Natural killer cell treated with Interleukin-12 subunit alpha and Interleukin-12 subunit beta and Interleukin-15 and Interleukin-18, amount 100 ng/mL, for 72 hours (primary cell): Measurements from ENCODE around the gene MNX1. TPM values are rescaled to one million over a fixed set of nuclear protein-coding genes. Genes with fewer than 3 reads are reported as not detected.

Source experiments
- ATAC-seq, 2 donors: fragments of 150-1000 bp; cut with Tn5 transposase in 1 of 2; sonication (Bioruptor Pico), chemical (Tn5 transposase) in 1 of 2; 2 replicates each; pipeline ENCODE4 v1.10.0; 2021
- DNase-seq: peaks from one replicate; pipeline ENCODE4 v3.0.0; 2022; ENCODE audit warnings: low spot score
- H3K27ac Mint-ChIP-seq, 2 donors: 1 replicate in 1 of 2; 2 replicates in 1 of 2; pipeline ENCODE4 v1.8.0; 2022; ENCODE audit warnings: mixed read lengths in 2 of 2, mild to moderate bottlenecking in 1 of 2, moderate library complexity in 1 of 2
- H3K27me3 Mint-ChIP-seq, 2 donors: 1 replicate in 1 of 2; 2 replicates in 1 of 2; pipeline ENCODE4 v1.8.0; 2022; ENCODE audit warnings: mixed read lengths in 2 of 2
- H3K36me3 Mint-ChIP-seq: one replicate; pipeline ENCODE4 v1.8.0; 2022; ENCODE audit warnings: mixed read lengths
- H3K4me1 Mint-ChIP-seq, 2 donors: 1 replicate in 1 of 2; 2 replicates in 1 of 2; pipeline ENCODE4 v1.8.0; 2022; ENCODE audit warnings: low read depth in 2 of 2, mixed read lengths in 2 of 2, mild to moderate bottlenecking in 1 of 2
- H3K4me3 Mint-ChIP-seq: one replicate; pipeline ENCODE4 v1.8.0; 2022; ENCODE audit warnings: mixed read lengths
- H3K9me3 Mint-ChIP-seq: 2 replicates; pipeline ENCODE4 v1.8.0; 2022; ENCODE audit warnings: mixed read lengths
- total RNA-seq, 2 donors: library from RNA; stranded (reverse); gene quantifications; one replicate each; pipeline ENCODE4 v1.2.3, GENCODE V29; 2022

The MNX1 gene
- total RNA-seq, 2 donors from 2014 or later, result not detected

DNA sequence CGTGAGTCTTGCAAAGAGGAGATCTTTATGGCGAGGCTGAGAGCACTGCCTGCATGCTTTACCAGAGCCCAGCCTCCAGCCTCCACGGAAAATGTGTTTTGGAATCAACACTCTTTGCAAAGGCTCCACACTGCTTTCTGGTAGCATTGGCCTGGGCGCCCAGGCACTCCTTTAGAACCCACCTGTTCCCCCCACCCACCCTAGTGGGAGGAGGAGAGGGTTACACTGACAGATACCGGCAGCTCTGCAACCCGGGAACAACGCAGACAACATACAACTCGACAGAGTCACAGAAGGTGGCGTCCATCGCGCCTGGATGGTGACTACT is 5.5 kb upstream of the MNX1 start:
- H3K4me3 Mint-ChIP-seq, result no peak overlapping the region
- H3K9me3 Mint-ChIP-seq, result no peaks in the 10 kb centered on the region
- peaks cover 0 to 5% of the 10 kb centered on the region in 2 donors for H3K4me1 Mint-ChIP-seq
- ATAC-seq (no peak), DNase-seq (no peak)
- no peak overlapping the region for H3K27ac Mint-ChIP-seq
- no peaks in the 10 kb centered on the region for H3K36me3 Mint-ChIP-seq
- H3K27me3 Mint-ChIP-seq, result peaks cover 32 to 53% of the 10 kb centered on the region in 2 donors

DNA sequence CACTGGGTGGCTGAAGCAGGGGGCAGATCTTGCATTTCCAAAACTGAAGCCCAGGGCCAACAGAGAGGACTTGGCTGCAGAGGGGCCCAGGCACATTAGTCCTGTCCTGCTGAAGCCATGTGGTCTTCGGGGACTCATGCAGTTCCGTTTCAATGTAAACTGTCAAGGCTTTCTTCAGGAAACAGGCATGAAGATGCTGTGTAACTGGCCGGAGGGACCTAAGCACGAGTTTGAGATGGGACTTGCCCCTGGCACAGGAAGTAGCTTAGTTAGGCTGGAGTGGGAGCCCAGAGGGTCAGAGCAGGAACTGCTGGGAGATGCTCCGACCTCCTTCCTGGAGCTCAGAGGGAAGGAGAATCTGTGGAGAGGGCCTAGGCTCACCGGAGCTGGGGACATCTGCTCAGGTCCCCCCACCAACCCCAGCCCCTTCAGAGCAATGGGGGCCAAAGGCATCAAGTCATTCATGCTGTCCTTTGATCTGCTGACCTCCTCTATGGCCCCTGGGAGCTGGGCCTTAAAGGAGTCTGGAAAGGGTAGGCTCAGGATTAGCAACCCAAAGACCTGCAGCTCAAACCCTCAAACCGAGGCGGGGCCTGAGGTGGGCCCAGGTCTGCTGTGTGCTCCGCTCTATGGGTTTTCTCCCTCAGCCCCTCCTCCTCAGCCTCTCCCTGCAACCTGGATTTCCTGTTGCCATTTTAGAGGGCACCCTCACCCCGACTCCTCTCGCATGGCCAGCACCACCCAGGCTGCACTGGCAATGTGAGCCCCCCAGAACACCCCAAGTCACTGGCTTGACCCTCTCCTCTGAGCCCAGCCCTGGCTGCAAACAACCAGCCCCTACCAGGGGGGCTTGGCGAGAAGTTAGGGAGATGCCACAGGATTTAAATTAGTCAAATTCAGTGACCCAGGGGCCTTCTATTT is 4.4 kb upstream of the MNX1 start:
- no peak for ATAC-seq
- Mint-ChIP-seq H3K27me3 (peaks cover 30 to 46% of the 10 kb centered on the region in 2 donors), H3K36me3 (no peaks in the 10 kb centered on the region), H3K4me3 (no peak overlapping the region), H3K4me1 (peaks cover 0 to 5% of the 10 kb centered on the region in 2 donors), H3K9me3 (no peaks in the 10 kb centered on the region), H3K27ac (no peak overlapping the region)
- no peak for DNase-seq

DNA sequence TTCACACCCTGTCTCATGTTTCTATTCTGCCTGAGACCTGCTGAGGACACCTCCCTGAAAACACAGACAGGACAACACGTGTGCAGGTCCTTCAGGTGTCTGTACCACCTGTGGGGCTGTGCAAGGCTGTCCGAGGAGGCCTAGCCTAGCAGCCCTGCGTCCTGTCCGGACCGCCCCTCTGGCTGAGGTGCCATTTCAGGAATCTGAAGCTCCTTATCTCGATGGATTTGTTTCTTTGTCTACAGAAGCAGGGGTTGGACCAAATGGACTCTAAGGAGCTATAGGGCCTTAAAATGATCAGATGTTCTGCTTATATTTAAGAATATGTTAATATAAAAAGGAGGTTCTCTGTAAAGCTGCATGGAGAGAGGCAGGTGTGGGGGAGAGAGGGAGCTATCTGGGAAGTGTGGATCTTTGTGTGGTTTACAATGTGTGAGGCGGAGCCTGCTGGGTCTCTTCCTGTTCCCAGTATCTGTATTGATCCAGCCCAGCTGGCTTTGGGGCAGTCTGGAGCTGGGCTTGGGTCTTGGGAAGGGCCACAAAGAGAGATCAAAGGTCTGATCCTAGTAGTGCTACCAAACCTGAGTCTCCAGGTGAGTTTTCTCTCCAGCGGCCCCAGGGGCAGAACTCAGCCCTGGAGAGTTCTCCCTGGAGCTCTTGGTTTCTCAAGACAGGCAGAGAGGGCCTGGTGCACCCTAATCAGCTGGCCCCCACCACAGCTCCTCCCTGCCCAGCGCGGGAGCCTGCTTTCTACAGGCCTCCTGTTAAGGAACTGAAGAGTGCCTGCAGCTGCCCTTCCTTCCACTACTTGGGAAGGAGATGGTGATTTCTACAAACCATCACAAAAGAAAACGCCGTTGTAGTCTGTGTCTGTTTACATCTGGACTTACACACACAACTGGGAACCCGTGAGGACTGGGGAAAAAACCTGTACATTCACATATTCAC is 3.4 kb upstream of the MNX1 start:
- Mint-ChIP-seq H3K4me3 (no peak overlapping the region), H3K27ac (no peak overlapping the region), H3K4me1 (peaks cover 0 to 5% of the 10 kb centered on the region in 2 donors), H3K9me3 (no peaks in the 10 kb centered on the region), H3K36me3 (no peaks in the 10 kb centered on the region), H3K27me3 (peaks cover 35 to 41% of the 10 kb centered on the region in 2 donors)
- ATAC-seq (no peak), DNase-seq (no peak)

DNA sequence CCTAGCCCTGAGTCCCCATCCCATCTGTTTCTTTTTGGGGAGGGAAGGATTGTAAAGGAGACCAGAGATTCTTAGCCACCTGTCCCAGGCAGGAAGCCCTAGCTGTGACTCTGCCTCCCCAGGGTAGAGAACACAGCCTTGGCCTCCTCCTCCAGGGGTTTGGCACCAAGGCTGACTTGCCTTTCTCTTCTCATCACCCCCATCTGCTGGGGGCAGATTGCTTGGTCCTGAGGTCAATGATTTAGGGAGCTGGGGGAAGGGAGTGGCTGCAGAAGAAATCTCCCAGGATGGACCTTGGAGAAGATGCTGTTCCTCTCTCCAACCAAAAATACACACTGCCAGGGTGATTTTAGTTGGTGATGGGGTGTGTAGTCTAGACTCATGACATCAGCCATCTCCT is 2.6 kb upstream of the MNX1 start:
- Mint-ChIP-seq H3K36me3 (no peaks in the 10 kb centered on the region), H3K27ac (no peak overlapping the region), H3K27me3 (peaks cover 39 to 44% of the 10 kb centered on the region in 2 donors), H3K4me1 (peaks cover 0 to 5% of the 10 kb centered on the region in 2 donors), H3K9me3 (no peaks in the 10 kb centered on the region), H3K4me3 (no peak overlapping the region)
- DNase-seq, result no peak
- ATAC-seq, result no peak

DNA sequence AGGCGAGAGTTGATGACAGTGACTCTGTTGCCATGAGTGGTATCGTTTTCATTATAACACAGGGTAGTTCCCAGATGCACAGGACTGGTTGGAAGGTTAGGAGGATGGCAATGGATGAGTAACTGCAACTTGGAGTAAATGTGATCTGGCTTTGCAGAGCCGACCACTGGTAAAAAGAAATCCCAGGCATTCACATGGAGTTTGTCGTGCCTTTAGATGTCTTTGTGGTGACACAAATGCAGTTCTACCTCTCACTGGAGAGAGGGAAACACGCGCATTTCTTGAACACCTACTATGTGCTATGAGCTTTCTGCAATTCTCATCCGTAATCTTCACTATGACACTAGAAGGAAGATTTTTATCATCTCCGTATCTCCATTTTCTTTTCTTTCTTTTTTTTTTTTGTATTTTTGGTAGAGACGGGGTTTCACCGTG is 1.7 kb upstream of the MNX1 start:
- DNase-seq, result no peak
- Mint-ChIP-seq H3K36me3 (no peaks in the 10 kb centered on the region), H3K9me3 (no peaks in the 10 kb centered on the region), H3K4me1 (peaks cover 0 to 5% of the 10 kb centered on the region in 2 donors), H3K4me3 (no peak overlapping the region), H3K27ac (no peak overlapping the region), H3K27me3 (peaks cover 40 to 52% of the 10 kb centered on the region in 2 donors)
- no peak for ATAC-seq

DNA sequence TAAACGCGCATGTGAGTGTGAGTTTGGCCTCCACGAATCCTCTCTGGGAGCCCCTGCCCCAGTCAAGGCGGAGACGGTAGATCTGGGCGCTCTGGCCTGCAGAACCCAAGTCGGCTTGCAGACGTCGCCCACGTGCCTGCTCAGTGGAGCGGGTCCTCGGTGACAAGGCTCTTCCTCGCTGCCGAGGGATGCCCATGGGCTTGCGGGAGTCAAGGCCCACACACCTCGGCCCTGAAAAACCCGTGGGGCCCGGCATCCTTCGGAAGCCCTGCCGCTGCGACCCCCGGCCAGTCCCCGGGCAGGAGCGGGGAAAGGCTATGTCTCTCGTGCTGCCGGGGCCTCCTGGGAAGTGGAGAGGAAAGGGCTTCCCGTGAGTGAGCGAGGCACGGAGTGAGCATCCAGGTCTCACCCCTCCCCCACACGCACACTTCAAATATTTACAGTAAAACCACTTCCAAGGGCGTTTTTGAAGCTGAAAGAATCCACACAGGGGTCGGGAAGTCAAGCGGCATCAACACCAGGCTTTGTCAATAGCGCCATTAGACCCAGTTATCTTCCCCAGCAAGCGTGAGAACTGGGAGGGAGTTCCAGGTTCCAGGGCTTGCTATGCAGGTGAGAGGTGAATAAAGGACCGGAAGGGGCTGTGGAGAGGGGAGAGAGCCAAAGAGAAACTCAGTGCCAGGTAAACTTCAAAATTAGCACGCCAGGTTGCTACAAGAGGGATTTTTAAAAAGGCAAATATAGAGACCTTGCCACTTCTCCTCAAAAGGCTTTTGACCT is 1.1 kb upstream of the MNX1 start:
- H3K27ac Mint-ChIP-seq, result no peak overlapping the region
- H3K36me3 Mint-ChIP-seq, result no peaks in the 10 kb centered on the region
- peaks cover 43 to 51% of the 10 kb centered on the region in 2 donors for H3K27me3 Mint-ChIP-seq
- no peaks in the 10 kb centered on the region for H3K9me3 Mint-ChIP-seq
- peaks cover 0 to 2% of the 10 kb centered on the region in 2 donors for H3K4me1 Mint-ChIP-seq
- no peak overlapping the region for H3K4me3 Mint-ChIP-seq
- ATAC-seq, result no peak
- DNase-seq, result no peak

DNA sequence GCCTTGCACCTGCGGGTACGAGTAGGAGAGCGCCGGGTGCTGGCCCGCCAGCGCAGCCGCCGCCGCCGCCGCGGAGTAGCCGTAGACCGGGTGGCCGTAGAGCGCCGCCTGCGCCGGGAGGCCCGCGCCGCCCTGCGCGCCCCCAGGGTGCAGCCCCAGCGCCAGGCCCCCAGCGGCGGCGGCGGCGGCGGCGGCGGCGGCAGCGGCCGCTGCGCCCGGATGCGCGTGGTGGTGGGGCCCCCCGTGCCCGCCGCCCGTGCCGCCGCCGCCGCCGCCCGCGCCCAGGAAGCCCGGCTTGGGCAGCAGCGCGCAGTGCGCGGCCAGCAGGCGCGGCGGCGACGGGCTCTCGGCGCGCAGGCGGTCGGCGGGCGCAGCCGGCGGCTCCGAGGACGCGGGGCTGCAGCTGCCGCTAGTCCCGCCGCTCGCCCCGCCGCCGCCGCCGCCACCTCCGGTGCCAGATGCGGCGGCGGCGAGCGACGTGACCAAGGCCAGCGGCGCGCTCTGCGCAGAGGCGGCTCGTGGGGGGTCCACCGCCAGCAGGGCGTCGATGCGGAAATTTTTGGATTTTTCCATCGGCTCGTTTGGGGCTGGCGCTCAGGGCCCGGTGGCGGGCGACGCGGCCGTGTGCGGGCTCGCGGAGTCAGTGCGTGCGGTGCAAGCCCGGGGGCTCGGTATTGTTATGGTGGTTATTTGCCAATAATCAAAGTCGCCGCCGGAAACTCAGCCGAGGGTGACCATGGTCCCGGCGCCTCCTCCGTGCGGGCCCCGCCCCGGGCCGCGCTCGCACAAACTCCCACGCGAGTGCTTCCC is 480 bp downstream of the MNX1 start:
- Mint-ChIP-seq H3K27me3 (peaks cover 35 to 47% of the 10 kb centered on the region in 2 donors), H3K9me3 (no peaks in the 10 kb centered on the region), H3K4me3 (no peak overlapping the region), H3K27ac (no peak overlapping the region), H3K36me3 (no peaks in the 10 kb centered on the region), H3K4me1 (peaks cover under 1 to 1% of the 10 kb centered on the region in 2 donors)
- ATAC-seq (peak; percentile 10 to 29), DNase-seq (no peak)

DNA sequence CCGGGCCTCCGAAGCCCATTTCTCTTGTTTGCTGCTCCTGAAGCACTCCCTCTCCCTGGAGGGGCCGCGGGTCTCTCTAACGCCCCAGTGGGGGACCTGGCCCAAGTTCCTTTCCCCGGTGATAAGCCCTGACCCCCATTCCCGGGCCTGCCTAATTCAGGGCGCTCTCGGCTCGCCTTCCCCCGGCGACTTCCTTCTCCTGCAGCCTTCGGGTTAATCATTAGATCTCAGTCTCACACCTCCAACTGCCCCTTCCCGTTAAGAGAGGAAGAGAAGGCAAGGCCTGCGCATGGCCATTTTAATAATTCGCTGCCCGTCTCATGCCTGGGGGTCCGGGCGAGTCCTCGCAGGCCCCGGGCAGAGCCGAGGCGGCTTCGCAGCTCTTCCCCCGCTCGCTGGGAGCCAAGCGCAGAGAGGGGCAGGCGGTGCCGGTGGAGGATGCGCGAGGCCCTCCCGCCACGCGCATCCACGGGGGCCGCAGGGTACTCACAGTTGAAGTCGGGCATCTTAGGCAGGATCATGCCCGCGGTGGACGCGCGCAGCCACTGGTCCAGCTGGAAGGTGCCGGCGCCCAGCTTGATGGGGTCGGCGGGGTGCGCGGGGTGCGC is 1.2 kb downstream of the MNX1 start:
- no peak for ATAC-seq
- Mint-ChIP-seq H3K36me3 (no peaks in the 10 kb centered on the region), H3K27ac (no peak overlapping the region), H3K9me3 (no peaks in the 10 kb centered on the region), H3K4me3 (no peak overlapping the region), H3K27me3 (peaks cover 42 to 50% of the 10 kb centered on the region in 2 donors), H3K4me1 (peaks cover 5 to 6% of the 10 kb centered on the region in 2 donors)
- DNase-seq, result no peak

DNA sequence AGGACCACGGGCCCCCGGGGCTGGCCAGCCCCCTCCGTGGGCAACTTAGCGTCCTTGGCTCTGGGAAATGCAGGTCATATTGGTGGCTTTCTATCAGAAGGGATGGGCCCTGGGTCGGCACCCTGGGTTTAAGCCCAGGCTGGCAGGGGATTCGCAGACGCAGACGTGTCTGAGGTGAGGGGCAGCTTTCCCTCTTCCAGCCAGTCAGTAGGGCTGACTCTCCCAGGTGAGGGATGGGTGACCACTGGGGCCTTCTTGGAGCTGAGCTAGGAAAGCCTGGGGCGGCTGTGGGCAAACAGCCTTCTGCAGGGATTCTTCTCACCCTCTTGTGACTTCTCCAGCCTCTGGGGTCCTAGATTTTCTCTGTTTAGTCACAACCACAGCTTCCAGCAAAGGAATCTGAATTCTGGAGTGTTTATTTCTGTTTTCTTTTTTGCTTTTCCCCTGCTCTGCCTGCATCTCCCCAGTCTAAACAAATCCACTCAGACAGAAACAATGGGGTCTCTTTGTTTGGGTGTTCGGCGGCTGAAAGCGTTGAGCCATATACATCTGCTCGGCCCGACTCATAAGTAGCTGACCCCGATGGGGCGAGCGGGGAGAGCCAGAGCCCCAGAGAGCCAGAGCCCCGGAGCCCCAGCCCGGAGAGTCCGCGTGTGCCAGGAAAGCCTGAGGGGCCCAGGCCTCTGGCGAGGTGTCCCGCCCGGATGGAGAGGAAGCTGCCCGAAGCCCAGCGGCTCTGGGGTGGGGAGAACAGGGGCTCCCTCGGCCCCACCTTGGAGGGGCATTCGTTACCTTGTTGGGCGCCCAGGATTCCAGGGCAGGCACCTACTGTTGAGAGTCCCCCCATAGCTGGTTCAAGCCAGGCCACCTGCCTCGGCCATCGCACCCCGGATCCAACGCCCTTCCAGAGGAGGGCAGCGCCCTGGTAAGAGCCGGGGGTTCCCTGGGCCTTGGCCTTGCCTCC is 2.0 kb downstream of the MNX1 start:
- H3K4me3 Mint-ChIP-seq, result no peak overlapping the region
- H3K27me3 Mint-ChIP-seq, result peaks cover 37 to 43% of the 10 kb centered on the region in 2 donors
- H3K4me1 Mint-ChIP-seq, result peaks cover 5 to 6% of the 10 kb centered on the region in 2 donors
- H3K36me3 Mint-ChIP-seq, result no peaks in the 10 kb centered on the region
- no peak overlapping the region for H3K27ac Mint-ChIP-seq
- H3K9me3 Mint-ChIP-seq, result no peaks in the 10 kb centered on the region
- DNase-seq (no peak), ATAC-seq (no peak)

DNA sequence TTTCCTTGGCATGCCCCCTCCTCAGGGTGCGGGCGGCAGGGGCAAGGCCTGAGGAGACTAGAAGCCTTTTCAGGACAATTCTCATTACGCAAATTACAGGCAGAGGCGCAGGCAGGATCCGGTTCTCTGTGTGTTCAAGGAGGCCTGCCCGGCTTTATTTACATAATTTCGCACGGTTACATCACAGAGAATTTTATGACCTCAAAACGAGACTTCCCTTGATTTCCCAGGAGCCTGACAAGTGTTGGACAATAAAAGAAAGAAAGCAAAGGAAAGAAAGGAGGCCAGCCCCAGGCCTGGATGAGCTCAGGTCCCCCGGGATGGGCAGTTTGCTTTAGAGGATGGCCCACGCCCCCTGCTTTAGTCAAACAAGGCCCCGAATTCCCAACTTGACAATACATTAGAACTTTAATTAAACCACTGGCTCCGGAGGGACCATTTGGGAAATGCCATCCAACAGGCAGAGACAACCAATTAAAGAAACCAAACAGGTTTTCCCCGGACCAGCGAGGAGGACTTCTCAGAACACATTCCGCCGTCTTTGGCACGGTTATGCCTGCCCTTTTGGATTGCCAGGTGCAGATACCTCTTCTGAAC is 2.9 kb downstream of the MNX1 start:
- no peaks in the 10 kb centered on the region for H3K36me3 Mint-ChIP-seq
- DNase-seq (no peak), ATAC-seq (no peak)
- peaks cover 34 to 41% of the 10 kb centered on the region in 2 donors for H3K27me3 Mint-ChIP-seq
- H3K27ac Mint-ChIP-seq, result no peak overlapping the region
- H3K4me3 Mint-ChIP-seq, result no peak overlapping the region
- H3K9me3 Mint-ChIP-seq, result no peaks in the 10 kb centered on the region
- peaks cover 5 to 6% of the 10 kb centered on the region in 2 donors for H3K4me1 Mint-ChIP-seq

DNA sequence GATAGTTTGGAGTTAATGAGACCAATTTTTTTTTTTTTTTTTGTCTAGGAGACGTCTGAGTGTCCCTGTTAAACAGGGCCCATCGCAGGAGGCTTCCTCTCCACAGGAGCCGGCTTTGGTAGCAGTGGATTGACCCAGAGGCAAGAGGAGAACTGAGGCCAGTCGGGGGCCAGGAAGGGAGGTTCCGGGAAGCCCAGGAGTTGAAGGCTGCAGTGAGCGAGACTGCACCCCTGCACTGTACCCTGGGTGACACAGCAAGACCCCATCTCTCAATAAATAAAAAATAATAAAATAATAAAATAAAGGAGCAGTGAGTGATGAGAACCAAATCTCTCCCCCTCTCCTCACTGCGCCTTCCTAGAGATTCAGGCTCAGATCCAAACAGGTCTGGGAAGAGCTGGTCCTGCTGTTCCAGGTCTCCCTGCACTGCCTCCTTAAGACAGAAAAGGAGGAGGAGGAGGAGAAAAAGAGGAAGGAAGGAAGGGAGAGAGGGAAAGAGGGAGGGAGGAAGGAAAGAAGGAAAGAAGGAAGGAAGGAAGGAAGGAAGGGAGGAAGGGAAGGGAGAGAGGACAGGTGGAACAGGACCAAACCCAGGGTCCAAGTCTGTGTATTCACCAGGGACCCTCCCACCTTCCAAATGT is 3.5 kb downstream of the MNX1 start:
- DNase-seq (no peak), ATAC-seq (no peak)
- Mint-ChIP-seq H3K4me3 (no peak overlapping the region), H3K36me3 (no peaks in the 10 kb centered on the region), H3K9me3 (no peaks in the 10 kb centered on the region), H3K27ac (no peak overlapping the region), H3K27me3 (peaks cover 33 to 41% of the 10 kb centered on the region in 2 donors), H3K4me1 (peaks cover 6 to 7% of the 10 kb centered on the region in 2 donors)
